Bronchial epithelial cell (primary cell): Measurements from ENCODE around the gene ZDHHC23. TPM values are rescaled to one million over a fixed set of nuclear protein-coding genes. Genes with fewer than 3 reads are reported as not detected.

ENCODE experiments used
- DNase-seq: peaks from one replicate; pipeline ENCODE4 v3.0.0-alpha.2; 2010; ENCODE audit warnings: low read depth
- FAIRE-seq: peaks from 2 replicates; lab custom pipeline; 2011; peaks lifted over from hg19 to GRCh38; lab: Jason Lieb, UNC
- H3K27me3 ChIP-seq: 2 replicates; pipeline ENCODE4 v1.5.1; 2011; ENCODE audit warnings: low read length; ENCODE audit not compliant: control insufficient read depth, insufficient read depth
- H3K36me3 ChIP-seq: 2 replicates; pipeline ENCODE4 v1.5.1; 2011; ENCODE audit warnings: low read length; ENCODE audit not compliant: control insufficient read depth, insufficient read depth
- H3K4me3 ChIP-seq: 2 replicates; pipeline ENCODE4 v1.5.1; 2011; ENCODE audit warnings: mild to moderate bottlenecking, low read depth, low read length, control low read depth
- total RNA-seq: library from RNA; depleted of rRNA; stranded (reverse); fragments of >200 nt; gene quantifications from 2 replicates; pipeline ENCODE4 v1.2.1, GENCODE V29; 2014
- TF ChIP-seq, protein P1 (sequence below): IDR thresholded peaks from 2 replicates; pipeline ENCODE4 v1.5.1; 2011; ENCODE audit warnings: mild to moderate bottlenecking, moderate library complexity, low read length, control low read depth, inconsistent platforms; ENCODE audit not compliant: insufficient read depth, severe bottlenecking

Gene ZDHHC23
- total RNA-seq, 1 donor from 2014 or later: 1.3 TPM

DNA sequence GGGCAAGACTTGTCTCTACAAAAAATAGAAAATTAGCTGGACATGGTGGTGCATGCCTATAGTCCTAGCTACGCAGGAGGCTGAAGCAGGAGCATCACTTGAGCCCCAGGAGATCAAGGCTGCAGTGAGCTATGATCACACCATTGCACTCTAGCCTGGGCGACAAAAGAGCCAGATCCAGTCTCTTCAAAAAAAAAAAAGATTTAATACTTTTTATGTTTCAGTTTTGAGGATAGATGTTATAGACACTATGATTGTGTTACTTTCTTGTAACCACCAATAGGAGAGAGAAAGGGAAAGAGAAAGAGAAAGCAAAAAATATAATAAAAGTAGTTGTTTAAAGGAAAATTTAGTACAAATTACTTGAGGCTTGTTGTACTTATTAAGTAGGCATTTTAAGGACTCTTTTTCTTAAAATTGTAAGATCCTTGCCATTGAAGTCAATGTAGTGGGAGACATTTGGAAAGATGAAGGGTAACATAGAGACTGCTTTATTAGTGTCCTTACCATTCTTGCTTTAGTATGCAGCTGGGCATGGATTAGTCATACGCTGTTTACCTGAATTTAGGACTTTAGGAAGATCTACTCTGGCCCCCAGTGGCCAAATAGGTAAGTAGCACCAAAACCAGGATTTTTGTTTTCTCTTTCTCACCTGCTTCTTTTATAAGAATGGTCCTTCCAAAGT lies 35.1 kb upstream of the ZDHHC23 start:
- no peak for FAIRE-seq
- H3K4me3 ChIP-seq: no peak overlapping the region

DNA sequence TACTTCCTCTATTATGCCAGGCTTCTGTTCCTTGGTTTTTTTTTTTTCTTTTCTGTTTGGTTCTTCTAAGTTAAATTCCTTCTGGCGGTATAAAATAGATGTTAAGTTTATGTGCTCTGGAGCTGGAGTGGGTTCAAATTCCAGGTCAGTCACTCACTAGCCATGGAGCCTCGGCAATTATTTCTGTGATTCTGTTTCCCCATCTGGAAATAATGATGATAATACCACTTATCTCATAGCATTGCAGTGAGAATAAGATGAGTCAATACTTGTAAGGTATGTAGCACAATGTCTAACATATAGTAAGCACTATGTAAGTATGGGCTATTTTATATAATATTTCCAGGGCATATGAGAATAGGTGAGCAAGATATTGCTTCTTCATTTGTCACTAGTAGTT lies 33.2 kb upstream of the ZDHHC23 start:
- TF ChIP-seq, protein P1, sequence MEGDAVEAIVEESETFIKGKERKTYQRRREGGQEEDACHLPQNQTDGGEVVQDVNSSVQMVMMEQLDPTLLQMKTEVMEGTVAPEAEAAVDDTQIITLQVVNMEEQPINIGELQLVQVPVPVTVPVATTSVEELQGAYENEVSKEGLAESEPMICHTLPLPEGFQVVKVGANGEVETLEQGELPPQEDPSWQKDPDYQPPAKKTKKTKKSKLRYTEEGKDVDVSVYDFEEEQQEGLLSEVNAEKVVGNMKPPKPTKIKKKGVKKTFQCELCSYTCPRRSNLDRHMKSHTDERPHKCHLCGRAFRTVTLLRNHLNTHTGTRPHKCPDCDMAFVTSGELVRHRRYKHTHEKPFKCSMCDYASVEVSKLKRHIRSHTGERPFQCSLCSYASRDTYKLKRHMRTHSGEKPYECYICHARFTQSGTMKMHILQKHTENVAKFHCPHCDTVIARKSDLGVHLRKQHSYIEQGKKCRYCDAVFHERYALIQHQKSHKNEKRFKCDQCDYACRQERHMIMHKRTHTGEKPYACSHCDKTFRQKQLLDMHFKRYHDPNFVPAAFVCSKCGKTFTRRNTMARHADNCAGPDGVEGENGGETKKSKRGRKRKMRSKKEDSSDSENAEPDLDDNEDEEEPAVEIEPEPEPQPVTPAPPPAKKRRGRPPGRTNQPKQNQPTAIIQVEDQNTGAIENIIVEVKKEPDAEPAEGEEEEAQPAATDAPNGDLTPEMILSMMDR: no peak
- DNase-seq: peak; percentile 55
- no peak overlapping the region for H3K4me3 ChIP-seq
- no peaks in the 10 kb centered on the region for H3K27me3 ChIP-seq
- no peak for FAIRE-seq
- H3K36me3 ChIP-seq: no peaks in the 10 kb centered on the region

More for the DNA sequence above, 35.1 kb upstream of the ZDHHC23 start:
- TF ChIP-seq, protein P1: peak; percentile 75
- DNase-seq: peak; percentile 82
- Histone ChIP-seq H3K27me3 (no peaks in the 10 kb centered on the region), H3K36me3 (no peaks in the 10 kb centered on the region)

DNA sequence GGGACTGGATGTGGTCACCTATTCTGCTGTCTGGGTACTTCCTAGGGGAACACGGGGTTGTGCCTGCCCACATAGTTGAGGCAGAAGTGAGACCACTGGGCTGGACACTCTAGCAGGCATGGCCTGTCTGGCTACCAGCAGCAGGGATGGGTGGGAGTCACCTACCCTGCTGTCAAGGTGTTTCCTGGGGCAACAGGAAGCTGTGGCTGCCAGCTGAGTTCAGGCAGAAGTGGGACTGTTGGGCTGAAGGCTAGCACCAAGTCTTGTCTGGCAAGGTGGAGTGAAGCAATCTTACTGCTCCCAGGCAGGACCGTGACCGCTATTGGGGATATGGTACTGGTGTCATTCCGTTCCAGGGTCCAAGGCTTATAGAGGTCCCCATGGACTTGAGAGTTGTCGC lies 20.3 kb upstream of the ZDHHC23 start:
- TF ChIP-seq, protein P1: no peak

DNA sequence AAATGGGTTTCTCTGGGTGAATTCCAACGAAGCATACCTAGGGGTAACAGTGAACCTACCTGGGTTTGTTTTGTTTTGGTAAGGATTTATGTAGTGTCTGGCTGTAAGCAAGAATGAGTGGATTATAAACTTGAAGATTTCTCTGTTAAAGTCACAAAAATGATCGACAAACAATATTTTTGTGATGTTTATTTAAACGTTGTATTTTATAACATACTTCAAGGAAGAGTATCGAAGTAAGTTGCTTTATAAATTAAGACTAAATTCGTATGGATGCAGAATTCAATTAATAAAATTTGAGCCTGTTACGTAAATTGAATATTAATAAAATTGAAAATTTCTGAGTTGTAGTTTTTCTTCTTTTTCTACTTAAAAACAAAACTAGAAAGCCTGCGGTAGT lies 982 bp upstream of the ZDHHC23 start:
- Histone ChIP-seq H3K36me3 (no peaks in the 10 kb centered on the region), H3K27me3 (no peaks in the 10 kb centered on the region), H3K4me3 (peak overlapping the region; percentile 47)
- FAIRE-seq (no peak), DNase-seq (no peak)
- TF ChIP-seq, protein P1: no peak

More for the DNA sequence above, 20.3 kb upstream of the ZDHHC23 start:
- peak; percentile 91 for FAIRE-seq
- H3K36me3 ChIP-seq: no peaks in the 10 kb centered on the region
- no peaks in the 10 kb centered on the region for H3K27me3 ChIP-seq
- no peak for DNase-seq
- H3K4me3 ChIP-seq: no peak overlapping the region

DNA sequence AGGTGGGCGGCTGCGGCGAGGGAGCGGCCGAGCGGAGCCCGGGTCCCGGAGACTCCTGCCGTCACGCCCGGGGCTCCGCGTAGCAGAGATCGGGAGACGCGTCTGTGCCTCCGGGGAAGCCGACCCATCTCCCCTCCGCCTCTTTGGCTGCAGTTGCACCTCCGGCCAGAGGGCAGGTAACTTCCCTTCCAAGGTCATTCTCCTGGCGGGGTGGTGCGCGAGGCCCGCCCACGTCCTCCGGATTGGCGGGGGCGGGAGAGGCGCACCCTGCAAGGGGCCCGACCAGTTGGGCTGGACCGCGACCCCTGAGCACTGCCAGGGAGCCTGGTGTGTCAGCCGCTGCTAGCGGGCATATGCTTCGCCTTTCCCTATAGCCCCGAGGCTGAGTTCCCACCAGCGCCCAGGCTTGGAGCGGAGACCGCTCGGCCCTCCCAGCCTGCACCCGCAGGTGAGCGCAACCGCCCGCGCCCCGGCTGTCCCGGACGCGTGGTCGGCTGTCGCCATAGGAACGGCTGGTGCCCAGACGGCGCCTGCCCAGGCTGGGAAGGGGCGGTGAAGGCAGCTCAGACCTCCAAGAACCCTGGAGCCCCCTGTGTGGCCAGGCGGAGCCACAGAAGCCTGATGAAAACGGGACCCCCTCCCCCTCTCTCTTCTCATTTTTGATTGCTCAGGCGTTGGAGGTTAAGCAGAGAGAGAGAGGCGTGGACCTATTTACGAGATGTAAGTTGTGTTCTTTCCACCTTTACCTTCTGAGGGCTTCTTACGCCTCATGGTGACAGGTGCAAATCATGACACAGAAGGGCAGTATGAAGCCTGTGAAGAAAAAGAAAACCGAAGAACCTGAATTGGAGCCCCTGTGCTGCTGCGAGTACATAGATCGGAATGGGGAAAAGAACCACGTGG lies 453 bp downstream of the ZDHHC23 start:
- Histone ChIP-seq H3K27me3 (no peaks in the 10 kb centered on the region), H3K4me3 (peak overlapping the region; percentile 47), H3K36me3 (no peaks in the 10 kb centered on the region)
- FAIRE-seq: no peak
- DNase-seq: peak; percentile 14
- TF ChIP-seq, protein P1: no peak
